Effector memory CD8-positive, alpha-beta T cell (primary cell): ENCODE data around the gene ADIPOR1.
A peak's percentile ranks its signal among the peaks of the same experiment; 100 is the strongest.
"Not testable (repeated sequence)": the region's sequence is repeated elsewhere in the genome, so short reads cannot be mapped to it uniquely, and the experiment has no call there.

Source experiments
- ATAC-seq: fragments of 150-1000 bp; cut with Tn5 transposase; replicated peaks from 2 replicates; pipeline ENCODE4 v1.10.0; 2021; ENCODE audit warnings: mild to moderate bottlenecking, moderate library complexity
- DNase-seq, 3 experiments: peaks; one replicate each; pipeline ENCODE4 v3.0.0; 2021
- H3K27ac Mint-ChIP-seq, 2 donors: one replicate each; pipeline ENCODE4 v1.8.0; 2022; ENCODE audit warnings: mild to moderate bottlenecking in 2 of 2, mixed read lengths in 2 of 2, moderate library complexity in 2 of 2
- H3K27me3 Mint-ChIP-seq, 2 donors: one replicate each; pipeline ENCODE4 v1.8.0; 2022; ENCODE audit warnings: mixed read lengths in 2 of 2
- H3K36me3 Mint-ChIP-seq: one replicate; pipeline ENCODE4 v1.8.0; 2022; ENCODE audit warnings: mild to moderate bottlenecking, moderate library complexity, mixed read lengths; ENCODE audit not compliant: insufficient read depth
- H3K4me1 Mint-ChIP-seq, 2 donors: one replicate each; pipeline ENCODE4 v1.8.0; 2022; ENCODE audit warnings: low read depth in 2 of 2, mixed read lengths in 2 of 2
- H3K4me3 Mint-ChIP-seq, 2 donors: one replicate each; pipeline ENCODE4 v1.8.0; 2022; ENCODE audit warnings: mild to moderate bottlenecking in 2 of 2, mixed read lengths in 2 of 2, moderate library complexity in 2 of 2
- H3K9me3 Mint-ChIP-seq, 2 donors: one replicate each; pipeline ENCODE4 v1.8.0; 2022; ENCODE audit warnings: mixed read lengths in 2 of 2
- total RNA-seq, 9 experiments: gene quantifications; one replicate each; lab custom pipeline; 2026; lab: John Stamatoyannopoulos, UW

ADIPOR1 gene
- total RNA-seq = 71.5 to 128 (median 104) reads per million in 9 experiments

GRCh38 chr1:202957733-202958543 is at the start of gene ADIPOR1:
Gene ADIPOR1 (minus strand): TSS chr1:202958312. CDS start chr1:202951070, 7,242 bp downstream.
- H3K27me3 Mint-ChIP-seq = no peaks in the 10 kb centered on the region
- peaks cover 5% of the 10 kb centered on the region for H3K36me3 Mint-ChIP-seq
- DNase-seq (peak; percentile 90 to 94 (median 90)), ATAC-seq (peak; percentile 92)
- peak within 1 kb of the TSS; percentile 84 to 86 for H3K4me3 Mint-ChIP-seq
- H3K4me1 Mint-ChIP-seq = peaks cover 18 to 39% of the 10 kb centered on the region in 2 donors
- H3K9me3 Mint-ChIP-seq = no peaks in the 10 kb centered on the region
- peak within 1 kb of the TSS; percentile 88 to 95 for H3K27ac Mint-ChIP-seq

- ATAC-seq = peak; percentile 91
- H3K4me3 Mint-ChIP-seq = peak within 1 kb of the TSS; percentile 88 to 95
- DNase-seq = peak; percentile 89 to 93 (median 91)
- peak within 1 kb of the TSS; percentile 96 to 98 for H3K27ac Mint-ChIP-seq
- no peaks in the 10 kb centered on the region for H3K27me3 Mint-ChIP-seq
- peaks cover 24 to 35% of the 10 kb centered on the region in 2 donors for H3K4me1 Mint-ChIP-seq
- no peaks in the 10 kb centered on the region for H3K9me3 Mint-ChIP-seq
- H3K36me3 Mint-ChIP-seq = peaks cover 53% of the 10 kb centered on the region
Measured at GRCh38 chr1:203006948-203007871, 49.1 kb upstream of the ADIPOR1 start, which contains the start of gene TMEM183A. Gene TMEM183A (plus strand): TSS chr1:203007374. CDS start chr1:203007466, 92 bp downstream.

GRCh38 chr1:203005395-203006142 is 47.5 kb upstream of the ADIPOR1 start:
- Mint-ChIP-seq H3K4me3 (peak overlapping the region; percentile 88 to 95), H3K36me3 (peaks cover 37% of the 10 kb centered on the region), H3K4me1 (peaks cover 20 to 28% of the 10 kb centered on the region in 2 donors), H3K27ac (peak overlapping the region; percentile 27 to 96)
- not testable (repeated sequence) for ATAC-seq, DNase-seq, H3K27me3 Mint-ChIP-seq, H3K9me3 Mint-ChIP-seq

DNA sequence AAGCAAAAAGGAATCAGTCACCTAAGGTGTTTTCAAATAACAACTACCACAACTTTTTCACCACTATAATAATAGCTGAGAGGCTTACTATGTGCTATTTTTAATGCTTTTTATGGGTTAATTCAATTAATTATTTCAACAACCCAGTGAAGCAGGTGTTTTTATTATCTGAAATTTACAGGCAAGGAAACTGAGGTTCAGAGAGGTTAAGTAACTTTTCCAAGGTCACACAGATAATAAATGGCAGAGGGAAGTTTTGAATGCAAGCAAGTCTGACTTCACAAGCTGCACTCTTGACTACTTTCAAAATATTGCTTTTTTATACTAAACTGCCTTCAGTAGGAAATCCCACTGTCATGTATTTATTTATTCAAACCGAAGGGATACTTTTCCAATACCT is 44.8 kb upstream of the ADIPOR1 start:
- Mint-ChIP-seq H3K27me3 (peaks cover 3 to 10% of the 10 kb centered on the region in 2 donors), H3K36me3 (peaks cover 16% of the 10 kb centered on the region), H3K27ac (no peak overlapping the region), H3K9me3 (no peaks in the 10 kb centered on the region), H3K4me3 (no peak overlapping the region), H3K4me1 (peaks cover 16 to 17% of the 10 kb centered on the region in 2 donors)
- no peak for DNase-seq
- ATAC-seq = no peak

DNA sequence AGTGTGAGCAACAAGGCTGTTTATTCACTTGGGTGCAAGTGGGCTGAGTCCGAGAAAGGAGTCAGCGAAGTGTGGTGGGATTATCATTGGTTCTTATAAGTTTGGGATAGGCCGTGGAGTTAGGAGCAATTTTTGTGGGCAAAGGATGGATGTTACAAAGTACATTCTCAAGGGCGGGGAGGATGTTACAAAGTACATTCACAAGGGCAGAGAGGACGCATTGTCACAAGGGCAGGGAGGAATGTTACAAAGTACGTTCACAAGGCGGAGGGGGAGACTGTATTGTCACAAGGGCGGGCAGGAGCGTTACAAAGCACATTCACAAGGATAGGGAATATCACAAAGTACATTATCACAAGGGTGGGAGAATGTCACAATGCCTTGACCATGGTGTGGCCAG is 43.9 kb upstream of the ADIPOR1 start:
- ATAC-seq (no peak), DNase-seq (no peak)
- peaks cover 10 to 19% of the 10 kb centered on the region in 2 donors for H3K27me3 Mint-ChIP-seq
- no peak overlapping the region for H3K4me3 Mint-ChIP-seq
- H3K27ac Mint-ChIP-seq = no peak overlapping the region
- H3K9me3 Mint-ChIP-seq = no peaks in the 10 kb centered on the region
- peaks cover 6% of the 10 kb centered on the region for H3K36me3 Mint-ChIP-seq
- peaks cover 11 to 14% of the 10 kb centered on the region in 2 donors for H3K4me1 Mint-ChIP-seq

GRCh38 chr1:203000217-203000944 is 42.3 kb upstream of the ADIPOR1 start:
- H3K27me3 Mint-ChIP-seq = peaks cover 24 to 35% of the 10 kb centered on the region in 2 donors
- no peak overlapping the region for H3K27ac Mint-ChIP-seq
- peaks cover 0 to 5% of the 10 kb centered on the region in 2 donors for H3K4me1 Mint-ChIP-seq
- no peaks in the 10 kb centered on the region for H3K36me3 Mint-ChIP-seq
- H3K9me3 Mint-ChIP-seq = no peaks in the 10 kb centered on the region
- H3K4me3 Mint-ChIP-seq = no peak overlapping the region
- DNase-seq (no peak), ATAC-seq (no peak)

DNA sequence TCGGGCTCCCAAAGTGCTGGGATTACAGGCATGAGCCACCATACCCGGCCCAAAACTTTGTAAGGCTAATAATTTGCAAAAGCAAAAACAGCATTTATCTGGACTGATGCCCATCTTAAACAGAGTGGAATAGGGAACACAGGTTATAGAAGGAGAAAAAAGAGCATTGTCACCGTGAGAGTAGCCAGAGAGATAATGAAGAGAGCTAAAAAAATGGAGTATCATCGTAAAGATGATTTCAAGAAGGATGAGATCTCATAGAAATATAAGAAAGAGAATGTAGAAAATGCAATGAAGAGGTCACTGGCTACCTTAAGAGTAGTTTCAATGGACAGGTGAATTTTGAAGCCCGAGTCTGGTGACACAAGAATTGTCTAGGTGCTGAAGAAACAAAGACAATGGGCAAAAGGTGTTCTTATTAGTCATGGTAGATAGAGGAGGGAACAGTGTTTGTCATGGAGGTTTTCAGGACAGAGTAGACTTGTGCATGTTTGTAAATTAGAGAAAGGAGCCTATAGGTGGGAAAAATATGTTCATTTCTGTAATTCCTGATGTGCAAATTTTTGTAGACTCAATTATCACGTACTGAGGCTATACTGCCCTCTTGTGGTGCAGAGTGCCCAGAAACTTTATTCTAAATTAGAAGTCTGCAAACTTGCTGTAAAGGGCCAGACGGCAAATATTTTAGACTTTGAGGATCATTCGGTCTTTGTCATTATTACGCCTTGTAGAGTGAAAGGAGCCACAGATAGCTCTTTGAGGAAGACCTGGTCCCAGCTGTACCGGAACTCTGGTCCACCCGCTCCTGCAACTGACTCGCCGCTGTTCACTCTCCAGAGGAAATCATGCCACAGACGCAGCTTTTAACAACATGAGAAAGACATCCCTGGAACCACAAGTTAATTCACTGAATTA is 41.0 kb upstream of the ADIPOR1 start:
- Mint-ChIP-seq H3K4me1 (peaks cover 0 to 5% of the 10 kb centered on the region in 2 donors), H3K27ac (no peak overlapping the region), H3K27me3 (peaks cover 37 to 48% of the 10 kb centered on the region in 2 donors), H3K9me3 (no peaks in the 10 kb centered on the region), H3K36me3 (no peaks in the 10 kb centered on the region), H3K4me3 (no peak overlapping the region)
- DNase-seq (peak; percentile 71 to 73 (median 71)), ATAC-seq (peak; percentile 71)

DNA sequence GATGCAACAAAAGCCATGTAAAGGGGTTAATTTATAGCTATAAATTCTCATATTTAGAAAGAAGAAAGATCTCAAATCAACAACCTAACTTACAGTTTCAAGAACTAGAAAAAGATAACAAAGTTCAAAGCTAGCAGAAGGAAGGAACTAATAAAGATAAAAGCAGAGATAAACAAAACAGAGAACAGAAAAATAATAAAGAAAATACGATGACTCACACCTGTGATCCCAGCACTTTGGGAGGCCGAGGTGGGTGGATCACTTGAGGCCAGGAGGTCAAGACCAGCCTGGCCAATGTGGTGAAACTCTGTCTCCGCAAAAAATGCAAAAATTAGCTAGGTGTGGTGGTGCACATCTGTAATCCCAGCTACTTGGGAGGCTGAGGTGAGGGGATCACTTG is 36.6 kb upstream of the ADIPOR1 start:
- H3K36me3 Mint-ChIP-seq = no peaks in the 10 kb centered on the region
- ATAC-seq (no peak), DNase-seq (no peak)
- H3K9me3 Mint-ChIP-seq = no peaks in the 10 kb centered on the region
- peaks cover 56 to 85% of the 10 kb centered on the region in 2 donors for H3K27me3 Mint-ChIP-seq
- H3K4me1 Mint-ChIP-seq = peaks cover 0 to 5% of the 10 kb centered on the region in 2 donors
- no peak overlapping the region for H3K4me3 Mint-ChIP-seq
- H3K27ac Mint-ChIP-seq = no peak overlapping the region

DNA sequence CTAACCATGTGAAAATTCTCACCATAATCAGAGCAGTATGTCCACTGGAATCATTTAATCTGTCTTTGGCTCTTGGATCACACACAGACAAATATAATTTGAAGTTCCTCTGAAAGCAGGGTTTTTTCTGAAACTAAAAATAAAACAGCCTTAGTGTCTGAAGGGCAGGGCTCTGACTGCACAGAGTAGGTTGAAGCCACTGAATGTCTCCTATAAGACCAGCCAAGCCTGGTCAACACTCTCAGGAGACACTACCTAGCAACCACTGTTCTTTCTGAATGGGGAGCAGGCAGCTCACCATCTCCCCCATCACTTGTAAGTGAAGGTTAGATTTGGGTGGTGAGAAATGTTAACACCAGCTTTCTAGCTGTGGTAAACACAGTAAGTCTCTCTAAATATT is 33.0 kb upstream of the ADIPOR1 start:
- DNase-seq (no peak), ATAC-seq (no peak)
- Mint-ChIP-seq H3K36me3 (no peaks in the 10 kb centered on the region), H3K27ac (no peak overlapping the region), H3K27me3 (peaks cover 57 to 91% of the 10 kb centered on the region in 2 donors), H3K4me1 (no peaks in the 10 kb centered on the region), H3K4me3 (no peak overlapping the region), H3K9me3 (no peaks in the 10 kb centered on the region)

- no peaks in the 10 kb centered on the region for H3K36me3 Mint-ChIP-seq
- H3K9me3 Mint-ChIP-seq = no peaks in the 10 kb centered on the region
- no peaks in the 10 kb centered on the region for H3K4me1 Mint-ChIP-seq
- no peak for DNase-seq
- ATAC-seq = no peak
- H3K27ac Mint-ChIP-seq = no peak overlapping the region
- peaks cover 45 to 80% of the 10 kb centered on the region in 2 donors for H3K27me3 Mint-ChIP-seq
- H3K4me3 Mint-ChIP-seq = no peak overlapping the region
Measured at GRCh38 chr1:202989879-202990278, 31.8 kb upstream of the ADIPOR1 start.

GRCh38 chr1:202987922-202988583 is 29.9 kb upstream of the ADIPOR1 start:
- H3K36me3 Mint-ChIP-seq = no peaks in the 10 kb centered on the region

More at GRCh38 chr1:202987922-202988583, 29.9 kb upstream of the ADIPOR1 start:
- no peak for DNase-seq
- Mint-ChIP-seq H3K27me3 (peaks cover 29 to 61% of the 10 kb centered on the region in 2 donors), H3K9me3 (no peaks in the 10 kb centered on the region), H3K4me1 (no peaks in the 10 kb centered on the region), H3K4me3 (no peak overlapping the region), H3K27ac (no peak overlapping the region)
- no peak for ATAC-seq
